Esophagus muscularis mucosa (tissue), 4 donors: ENCODE data around the gene CTDSPL. TPM values are rescaled to one million over a fixed set of nuclear protein-coding genes. Genes with fewer than 3 reads are reported as not detected.

ENCODE experiments used
- DNase-seq: peaks from one replicate; pipeline ENCODE4 v3.0.0-alpha.2; 2017; ENCODE audit errors: extremely low spot score
- H3K27ac ChIP-seq, 4 donors: fragments of 200-600 bp; sonication (generic); replicated peaks in 1 of 4; 1 replicate in 3 of 4; 2 replicates in 1 of 4; pipeline ENCODE4 v1.5.1; 2016 to 2019; ENCODE audit warnings: mild to moderate bottlenecking in 1 of 4
- H3K27me3 ChIP-seq, 4 donors: fragments of 200-600 bp; sonication (generic); one replicate each; pipeline versions ENCODE4 v1.5.1 to v1.6.0; 2016 to 2019
- H3K36me3 ChIP-seq, 4 donors: fragments of 200-600 bp; sonication (generic); one replicate each; pipeline ENCODE4 v1.5.1; 2016 to 2019
- H3K4me1 ChIP-seq, 4 donors: fragments of 200-600 bp; sonication (generic); one replicate each; pipeline ENCODE4 v1.5.1; 2016 to 2019
- H3K4me3 ChIP-seq, 4 donors: fragments of 200-600 bp; sonication (generic); 1 replicate in 2 of 4; 2 replicates in 2 of 4; pipeline ENCODE4 v1.5.1; 2016 to 2019; ENCODE audit warnings: mild to moderate bottlenecking in 4 of 4, moderate library complexity in 1 of 4
- H3K9me3 ChIP-seq, 4 donors: fragments of 200-600 bp; sonication (generic); 1 replicate in 3 of 4; 2 replicates in 1 of 4; pipeline ENCODE4 v1.5.1; 2016 to 2019
- CTCF ChIP-seq, 3 experiments: fragments of 200-600 bp in 2 of 3; fragments of 450-650 bp in 1 of 3; sonication (generic) in 2 of 3; IDR thresholded peaks; one replicate each; pipeline ENCODE4 v1.5.1; 2017 to 2019; ENCODE audit warnings: antibody characterized with exemption in 3 of 3, mild to moderate bottlenecking in 2 of 3, moderate library complexity in 1 of 3
- EP300 ChIP-seq: sonication (generic); formaldehyde crosslinking; IDR thresholded peaks from one replicate; pipeline ENCODE4 v1.6.1; 2017; ENCODE audit warnings: antibody characterized with exemption
- POLR2A ChIP-seq: fragments of 450-650 bp; IDR thresholded peaks from one replicate; pipeline ENCODE4 v1.6.1; 2017; ENCODE audit warnings: antibody characterized with exemption, moderate library complexity, mild to moderate bottlenecking, low read depth
- POLR2AphosphoS5 ChIP-seq, 2 donors: sonication (generic); formaldehyde crosslinking; IDR thresholded peaks; one replicate each; pipeline ENCODE4 v1.6.1; 2017; ENCODE audit warnings: antibody characterized with exemption in 2 of 2
- WGBS: methylation state at CpG from one replicate; pipeline ENCODE4 v1.1.5; 2018; 5-methylcytosine and 5-hydroxymethylcytosine counted together
- intact Hi-C: fragments of 100-400 bp; cut with DNase I; formaldehyde crosslinking; loops from one replicate; pipeline ENCODE4 v1.15.1; 2023
- total RNA-seq, 4 donors: library from RNA; depleted of rRNA; stranded (reverse); fragments of >200 nt; gene quantifications; one replicate each; pipeline versions ENCODE4 v1.1.0 to v1.2.1, GENCODE V29; 2016

Gene CTDSPL
- total RNA-seq, 4 donors from 2014 or later: 39.9 to 60.6 (median 54.6) TPM

- intact Hi-C loops: no loop called here
- H3K36me3 ChIP-seq: no peaks in the 10 kb centered on the region
- H3K4me1 ChIP-seq: peaks cover 8 to 34% (median 26%) of the 10 kb centered on the region in 4 donors
- no peaks in the 10 kb centered on the region for H3K9me3 ChIP-seq
- H3K4me3 ChIP-seq: peak overlapping the region in 1 of 4 donors; percentile 73
- peak overlapping the region in 1 of 4 donors; percentile 85 for H3K27ac ChIP-seq
- DNase-seq: no peak
- no peaks in the 10 kb centered on the region for H3K27me3 ChIP-seq
- 86% methylated on average over 8 of the region's 8 CpGs for WGBS
- TF ChIP-seq POLR2A (no peak), CTCF (IDR thresholded peaks at IDR 0.05) (no peak), POLR2AphosphoS5 (IDR thresholded peaks at IDR 0.05) (no peak), EP300 (no peak)
Measured at GRCh38 chr3:37993067-37993455, 131.4 kb downstream of the CTDSPL start.

GRCh38 chr3:37993460-37993819 is 131.8 kb downstream of the CTDSPL start:
- WGBS: 58% methylated on average over 2 of the region's 6 CpGs
- Histone ChIP-seq H3K27me3 (no peaks in the 10 kb centered on the region), H3K4me1 (peaks cover 12 to 38% (median 30%) of the 10 kb centered on the region in 4 donors), H3K36me3 (no peaks in the 10 kb centered on the region), H3K9me3 (no peaks in the 10 kb centered on the region), H3K27ac (peak overlapping the region; percentile 68 to 85 (median 74)), H3K4me3 (peak overlapping the region; percentile 66 to 73 (median 69))
- TF ChIP-seq POLR2AphosphoS5 (IDR thresholded peaks at IDR 0.05) (no peak), CTCF (IDR thresholded peaks at IDR 0.05) (no peak), POLR2A (no peak), EP300 (no peak)
- DNase-seq: no peak
- intact Hi-C loops: no loop called here

- Histone ChIP-seq H3K4me1 (peaks cover 13 to 42% (median 33%) of the 10 kb centered on the region in 4 donors), H3K27me3 (no peaks in the 10 kb centered on the region), H3K27ac (peak overlapping the region; percentile 68 to 85 (median 74)), H3K9me3 (no peaks in the 10 kb centered on the region), H3K4me3 (peak overlapping the region; percentile 66 to 73 (median 69)), H3K36me3 (no peaks in the 10 kb centered on the region)
- WGBS: 1% methylated on average over 21 of the region's 49 CpGs
- intact Hi-C loops: no loop called here
- DNase-seq: peak; percentile 96
- peak in 2 of 3 experiments; percentile 11 to 15 for TF ChIP-seq CTCF (IDR thresholded peaks at IDR 0.05)
- peak; percentile 79 for TF ChIP-seq POLR2AphosphoS5 (IDR thresholded peaks at IDR 0.05)
- no peak for TF ChIP-seq POLR2A
- no peak for TF ChIP-seq EP300
Measured at GRCh38 chr3:37993820-37994638, 132.3 kb downstream of the CTDSPL start.

GRCh38 chr3:37994639-37994972 is 132.9 kb downstream of the CTDSPL start:
- intact Hi-C loops: no loop called here
- Histone ChIP-seq H3K27me3 (no peaks in the 10 kb centered on the region), H3K4me3 (peak overlapping the region; percentile 66 to 73 (median 69)), H3K9me3 (no peaks in the 10 kb centered on the region), H3K4me1 (peaks cover 18 to 47% (median 38%) of the 10 kb centered on the region in 4 donors), H3K27ac (peak overlapping the region; percentile 68 to 85 (median 74)), H3K36me3 (no peaks in the 10 kb centered on the region)
- no peak for TF ChIP-seq CTCF (IDR thresholded peaks at IDR 0.05)
- no peak for TF ChIP-seq POLR2A
- TF ChIP-seq EP300: no peak
- TF ChIP-seq POLR2AphosphoS5 (IDR thresholded peaks at IDR 0.05): no peak
- DNase-seq: no peak
- 36% methylated on average over 2 of the region's 2 CpGs for WGBS
